CD1c-positive myeloid dendritic cell (primary cell): Measurements from ENCODE around the gene FOXP1.

ENCODE experiments used
- DNase-seq: peaks from one replicate; pipeline ENCODE4 v3.0.0-alpha.2; 2016; ENCODE audit errors: extremely low spot score

The FOXP1 gene

GRCh38 chr3:71129611-71130431, 453.7 kb downstream of the FOXP1 start:
- DNase-seq, result no peak

DNA sequence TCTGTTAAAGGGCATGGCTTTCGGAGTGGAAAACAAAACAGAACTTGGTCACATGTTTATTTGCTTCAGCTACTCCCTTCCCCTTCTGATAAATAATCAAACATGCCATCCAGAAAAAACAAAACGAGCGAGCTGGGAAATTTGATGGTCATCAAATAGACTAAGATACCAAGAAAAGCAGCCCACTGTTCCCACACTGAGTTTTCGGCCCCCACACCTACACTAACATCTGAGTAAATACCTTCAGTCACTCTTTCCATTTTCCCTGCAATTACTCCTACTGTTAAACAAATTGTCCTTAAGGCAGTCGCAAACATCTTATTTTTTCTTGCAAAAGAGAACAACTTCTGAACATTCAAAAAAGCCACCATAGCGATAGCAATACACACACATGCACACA, 454.6 kb downstream of the FOXP1 start:
- no peak for DNase-seq

DNA sequence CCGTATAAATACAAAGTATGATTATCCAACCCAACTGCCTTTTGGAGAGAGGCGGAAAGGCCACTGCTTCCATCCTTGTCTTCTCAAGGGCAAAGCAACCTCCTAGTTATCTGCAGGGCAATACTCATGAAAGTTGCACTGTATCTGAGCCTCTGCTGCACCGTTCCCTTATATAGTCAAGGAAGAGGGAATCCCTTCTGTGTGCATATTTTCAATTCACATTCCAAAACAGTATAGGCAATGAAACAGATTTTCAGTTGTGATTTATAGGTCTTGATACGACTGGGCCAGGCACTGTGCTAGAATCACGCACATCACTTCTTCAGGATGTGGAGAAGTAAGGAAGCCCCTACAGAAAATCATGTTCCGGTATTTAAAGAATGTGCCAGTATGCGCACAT, 455.7 kb downstream of the FOXP1 start:
- DNase-seq, result no peak

GRCh38 chr3:71127052-71127831, 456.3 kb downstream of the FOXP1 start:
- no peak for DNase-seq

DNA sequence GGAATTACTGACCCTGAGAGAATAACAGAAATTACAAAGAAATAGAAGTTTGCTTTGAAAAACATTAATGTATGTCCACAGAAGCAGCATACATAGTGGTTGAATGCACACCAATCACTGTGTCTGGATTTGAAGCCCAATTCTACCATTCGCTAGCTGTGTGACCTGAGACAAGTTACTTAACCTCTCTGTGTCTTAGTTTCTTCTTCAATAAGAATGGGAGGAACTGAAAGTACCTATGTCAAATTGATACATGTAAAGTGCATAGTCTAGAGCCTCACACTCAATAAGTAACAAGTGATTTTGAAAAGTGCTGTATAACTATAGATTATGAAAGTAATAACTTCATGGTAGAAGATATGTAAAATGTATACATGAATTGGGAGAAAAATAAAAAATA, 457.8 kb downstream of the FOXP1 start:
- no peak for DNase-seq

DNA sequence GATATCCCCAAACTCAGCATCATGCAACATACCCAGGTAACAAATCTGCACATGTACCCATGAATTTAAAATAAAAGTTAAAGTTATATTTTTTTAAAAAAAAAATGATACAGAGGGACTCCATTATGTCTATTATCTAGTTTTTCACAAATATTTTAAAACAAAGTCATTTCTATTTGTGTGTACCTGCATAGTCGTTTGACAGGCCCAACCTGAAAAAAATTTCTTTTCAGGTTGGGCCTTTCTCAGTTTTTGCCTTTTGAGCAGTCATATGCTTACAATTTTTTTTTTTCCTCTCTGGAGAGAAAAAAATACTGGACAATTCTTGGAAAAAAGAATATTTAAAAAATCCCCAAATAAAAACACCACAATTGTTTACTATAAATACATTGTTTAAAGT, 459.5 kb downstream of the FOXP1 start:
- DNase-seq, result no peak

DNA sequence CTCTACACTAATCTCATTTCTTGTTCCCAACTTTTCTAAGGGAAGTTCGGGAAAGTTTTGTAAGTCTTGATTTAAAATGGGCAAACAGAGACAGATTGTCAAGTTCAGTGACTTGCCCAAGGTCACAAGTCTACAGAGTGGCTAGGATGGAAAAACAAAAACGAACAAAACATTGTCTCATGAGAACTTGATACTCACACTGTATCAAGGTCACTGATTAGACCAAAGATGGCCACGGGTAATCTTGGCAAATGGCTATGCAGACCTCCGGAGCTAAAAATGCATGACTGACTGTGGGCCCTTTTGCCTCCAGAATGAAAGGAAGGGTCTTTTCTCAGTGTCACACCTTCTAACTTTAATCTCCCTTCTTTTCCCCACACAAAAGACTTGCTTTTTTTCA, 460.9 kb downstream of the FOXP1 start:
- no peak for DNase-seq

DNA sequence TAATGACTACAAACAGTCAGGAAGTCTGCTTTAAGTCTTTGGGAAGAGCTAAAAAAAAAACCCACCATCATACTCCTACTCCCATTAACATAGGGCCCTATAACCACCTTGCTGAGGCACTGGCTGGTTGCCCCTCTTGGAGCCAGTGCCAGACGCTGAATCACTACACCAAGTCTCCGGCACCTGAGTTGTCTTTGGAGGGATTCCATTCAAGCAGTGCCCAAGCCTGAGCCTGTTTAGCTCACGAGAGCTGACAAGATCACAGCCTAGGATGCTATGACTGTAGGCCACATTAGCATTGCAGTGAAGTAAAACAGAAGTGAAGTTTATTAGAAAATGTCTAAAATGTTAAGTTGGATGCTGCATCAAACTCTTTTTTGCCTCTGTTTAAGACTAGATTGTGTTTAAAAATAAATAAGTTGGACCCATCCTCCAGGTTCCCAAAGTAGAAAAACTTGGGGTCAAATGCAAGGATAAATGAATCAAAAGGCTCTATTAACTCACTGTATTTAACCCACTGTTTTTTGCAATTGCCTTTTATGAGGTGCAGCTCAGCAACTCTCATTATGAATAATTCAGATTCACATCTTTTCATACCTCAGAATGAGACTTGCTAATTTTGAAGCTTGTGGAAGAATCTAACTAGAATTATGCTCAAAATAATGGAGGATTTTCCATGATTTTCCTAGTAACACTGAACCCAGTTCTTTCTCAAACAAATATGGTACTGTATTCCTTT, 461.9 kb downstream of the FOXP1 start:
- DNase-seq, result no peak

DNA sequence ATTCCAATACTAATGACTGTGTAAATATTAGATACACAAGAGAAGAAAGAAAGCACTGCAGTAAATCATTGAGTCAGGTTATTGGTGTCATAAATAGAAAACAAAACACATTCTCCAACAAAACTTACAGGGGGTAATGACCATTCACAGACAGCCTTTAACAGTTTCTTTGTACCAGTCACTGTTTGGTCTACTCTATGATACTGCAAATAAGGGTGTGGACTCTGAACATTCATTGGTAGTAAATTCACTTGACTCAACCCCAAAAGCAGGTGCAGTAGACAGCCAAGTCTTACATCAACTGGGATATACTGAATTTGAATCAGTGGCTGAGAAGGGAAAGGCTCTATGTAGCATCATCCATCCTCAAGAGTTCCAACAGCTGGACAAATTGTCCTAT, 463.5 kb downstream of the FOXP1 start:
- DNase-seq, result no peak

GRCh38 chr3:71119171-71119570, 464.4 kb downstream of the FOXP1 start:
- DNase-seq, result no peak

DNA sequence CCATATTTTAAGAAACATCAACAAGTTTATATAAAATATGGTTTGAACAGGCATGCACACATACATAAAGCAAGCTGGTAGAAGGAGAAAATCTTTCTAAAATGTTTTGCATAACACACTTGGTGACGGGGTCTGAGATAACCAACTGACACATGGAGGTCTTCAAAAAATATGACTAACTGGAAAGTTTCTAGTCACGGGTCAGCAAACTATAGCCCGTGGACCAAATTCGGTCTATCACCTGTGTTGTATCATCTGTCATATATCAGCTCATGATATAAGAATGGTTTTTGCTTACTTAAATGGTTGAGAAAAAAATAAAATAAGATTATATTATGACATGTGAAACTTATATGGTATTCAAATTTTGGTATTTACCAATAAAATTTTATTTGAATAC, 465.1 kb downstream of the FOXP1 start:
- DNase-seq, result no peak

GRCh38 chr3:71117572-71118247, 465.8 kb downstream of the FOXP1 start:
- no peak for DNase-seq

GRCh38 chr3:71114610-71115009, 468.9 kb downstream of the FOXP1 start:
- DNase-seq, result no peak

DNA sequence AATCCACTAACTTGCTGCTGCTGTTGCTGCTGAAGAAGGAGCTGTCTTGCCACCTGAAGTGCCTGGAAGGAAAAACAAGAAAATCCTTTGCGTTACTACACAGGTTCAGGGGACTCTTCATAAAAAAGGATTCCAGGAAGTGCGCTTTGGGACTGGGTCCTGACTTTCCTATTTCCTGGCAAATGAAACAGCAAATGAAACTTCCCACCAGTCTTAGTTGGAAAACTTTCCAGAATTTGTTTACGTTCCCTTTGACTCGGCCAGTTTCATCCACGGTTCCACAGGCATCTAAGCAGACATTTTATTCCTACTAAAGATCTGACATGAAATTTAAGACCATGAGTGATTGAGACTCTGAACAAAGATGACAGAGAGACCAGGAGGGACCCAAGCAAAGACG, 471.0 kb downstream of the FOXP1 start:
- DNase-seq, result no peak

DNA sequence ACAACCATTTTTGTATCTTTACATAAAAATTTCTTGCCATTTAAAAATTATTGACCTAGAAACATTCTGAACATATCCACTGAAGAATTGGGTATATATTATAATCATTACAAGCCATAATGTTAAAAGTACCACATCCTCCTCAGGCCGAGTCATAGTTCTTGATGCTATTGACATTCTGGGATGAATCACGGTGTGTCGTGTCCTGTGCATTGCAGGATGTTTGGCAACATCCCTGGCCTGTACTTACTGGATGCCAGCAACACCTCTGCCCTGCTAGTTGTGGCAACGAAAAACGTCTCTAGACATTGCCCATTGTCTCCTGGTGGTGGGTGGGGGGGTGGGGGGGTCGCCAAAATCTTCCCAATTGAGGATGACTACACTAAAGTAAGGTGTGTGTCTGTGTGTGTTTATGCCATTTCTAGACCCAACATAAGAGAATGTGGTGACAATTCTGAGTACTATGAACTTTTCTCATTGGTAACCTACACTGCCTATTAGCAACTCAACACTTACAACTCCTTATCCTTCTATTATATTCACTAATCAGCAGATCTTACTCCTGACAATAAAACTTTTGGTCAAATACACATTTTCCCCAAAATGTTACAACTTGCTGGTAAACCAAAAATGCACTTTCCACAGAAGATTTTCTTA, 471.6 kb downstream of the FOXP1 start:
- no peak for DNase-seq

- no peak for DNase-seq
Observed at GRCh38 chr3:71110385-71111222, 472.9 kb downstream of the FOXP1 start.

- no peak for DNase-seq
Observed at GRCh38 chr3:71109977-71110285, 473.6 kb downstream of the FOXP1 start.

GRCh38 chr3:71109241-71109976, 474.1 kb downstream of the FOXP1 start:
- no peak for DNase-seq

GRCh38 chr3:71107926-71108325, 475.6 kb downstream of the FOXP1 start:
- DNase-seq, result no peak

DNA sequence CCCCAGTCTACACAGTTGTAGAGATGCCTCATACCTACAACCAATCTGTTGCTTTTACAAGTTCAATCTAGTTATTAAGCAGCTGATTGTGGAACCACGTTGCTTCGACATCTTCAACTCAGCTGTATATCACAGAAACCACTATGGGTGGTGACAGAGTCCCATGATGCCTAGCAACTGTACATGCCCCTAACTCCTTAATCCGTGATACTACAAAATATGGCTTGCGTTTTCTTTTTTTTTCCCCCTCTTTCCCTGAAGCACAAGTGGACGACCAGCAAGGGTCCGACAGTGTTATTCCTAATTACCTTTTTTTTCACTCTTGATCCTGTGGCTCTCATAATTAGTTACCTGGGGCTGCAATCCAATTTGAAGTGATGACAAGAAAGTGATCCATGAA, 478.6 kb downstream of the FOXP1 start:
- DNase-seq, result no peak
